Brain microvascular endothelial cell (primary cell): ENCODE measurements around the gene HOXB8.

ENCODE experiments used
- DNase-seq: peaks from one replicate; pipeline ENCODE4 v3.0.0-alpha.2; 2020
- H3K27ac ChIP-seq: fragments of 250-450 bp; sonication (Bioruptor Pico); 2 replicates; pipeline ENCODE4 v1.5.1; 2020; ENCODE audit warnings: mild to moderate bottlenecking, moderate library complexity
- H3K27me3 ChIP-seq: fragments of 250-450 bp; sonication (Bioruptor Pico); replicated peaks from 2 replicates; pipeline ENCODE4 v1.5.1; 2020; ENCODE audit warnings: mild to moderate bottlenecking
- H3K36me3 ChIP-seq: fragments of 250-450 bp; sonication (Bioruptor Pico); replicated peaks from 2 replicates; pipeline ENCODE4 v1.5.1; 2020; ENCODE audit warnings: mild to moderate bottlenecking
- H3K4me3 ChIP-seq: 2 replicates; pipeline ENCODE4 v1.5.1; 2011; ENCODE audit warnings: low read depth, mild to moderate bottlenecking, control low read depth, low read length, moderate library complexity
- in situ Hi-C: cut with HindIII; loops from 2 replicates; pipeline ENCODE4 v1.10.0; 2017; ENCODE audit warnings: low sequenced_read_pairs, low pct_ligation_motif_present
- TF ChIP-seq, protein P1 (sequence below): IDR thresholded peaks from 2 replicates; pipeline ENCODE4 v1.5.1; 2011; ENCODE audit warnings: low read depth, mild to moderate bottlenecking, moderate library complexity, low read length, control low read depth, inconsistent platforms; ENCODE audit errors: missing control alignments

The HOXB8 gene

DNA sequence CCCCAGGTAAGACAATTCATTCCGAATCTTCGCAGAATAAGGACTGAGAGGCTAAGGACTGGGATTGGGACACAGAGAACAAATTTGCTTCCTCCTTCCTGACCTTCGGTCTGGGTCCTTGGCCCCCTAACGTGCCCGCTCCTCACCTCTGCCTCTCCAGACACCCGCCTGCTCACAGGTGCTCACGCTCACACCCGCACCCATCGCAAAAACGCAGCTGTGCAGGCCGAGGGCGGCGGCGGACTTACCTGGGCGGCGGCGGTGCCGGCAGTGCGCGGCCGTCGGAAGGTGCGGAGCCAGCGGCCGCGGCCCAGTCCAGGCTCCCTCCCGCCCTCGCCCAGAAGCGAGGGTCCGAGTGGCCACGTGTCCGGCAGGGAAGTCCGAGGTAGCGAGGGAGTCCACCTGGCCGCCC, 18.2 kb upstream of the HOXB8 start:
- no peaks in the 10 kb centered on the region for H3K36me3 ChIP-seq
- in situ Hi-C loops = no loop called here
- TF ChIP-seq, protein P1, sequence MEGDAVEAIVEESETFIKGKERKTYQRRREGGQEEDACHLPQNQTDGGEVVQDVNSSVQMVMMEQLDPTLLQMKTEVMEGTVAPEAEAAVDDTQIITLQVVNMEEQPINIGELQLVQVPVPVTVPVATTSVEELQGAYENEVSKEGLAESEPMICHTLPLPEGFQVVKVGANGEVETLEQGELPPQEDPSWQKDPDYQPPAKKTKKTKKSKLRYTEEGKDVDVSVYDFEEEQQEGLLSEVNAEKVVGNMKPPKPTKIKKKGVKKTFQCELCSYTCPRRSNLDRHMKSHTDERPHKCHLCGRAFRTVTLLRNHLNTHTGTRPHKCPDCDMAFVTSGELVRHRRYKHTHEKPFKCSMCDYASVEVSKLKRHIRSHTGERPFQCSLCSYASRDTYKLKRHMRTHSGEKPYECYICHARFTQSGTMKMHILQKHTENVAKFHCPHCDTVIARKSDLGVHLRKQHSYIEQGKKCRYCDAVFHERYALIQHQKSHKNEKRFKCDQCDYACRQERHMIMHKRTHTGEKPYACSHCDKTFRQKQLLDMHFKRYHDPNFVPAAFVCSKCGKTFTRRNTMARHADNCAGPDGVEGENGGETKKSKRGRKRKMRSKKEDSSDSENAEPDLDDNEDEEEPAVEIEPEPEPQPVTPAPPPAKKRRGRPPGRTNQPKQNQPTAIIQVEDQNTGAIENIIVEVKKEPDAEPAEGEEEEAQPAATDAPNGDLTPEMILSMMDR = no peak
- peaks cover 100% of the 10 kb centered on the region for H3K27me3 ChIP-seq
- H3K27ac ChIP-seq = no peak overlapping the region
- no peak overlapping the region for H3K4me3 ChIP-seq
- no peak for DNase-seq

DNA sequence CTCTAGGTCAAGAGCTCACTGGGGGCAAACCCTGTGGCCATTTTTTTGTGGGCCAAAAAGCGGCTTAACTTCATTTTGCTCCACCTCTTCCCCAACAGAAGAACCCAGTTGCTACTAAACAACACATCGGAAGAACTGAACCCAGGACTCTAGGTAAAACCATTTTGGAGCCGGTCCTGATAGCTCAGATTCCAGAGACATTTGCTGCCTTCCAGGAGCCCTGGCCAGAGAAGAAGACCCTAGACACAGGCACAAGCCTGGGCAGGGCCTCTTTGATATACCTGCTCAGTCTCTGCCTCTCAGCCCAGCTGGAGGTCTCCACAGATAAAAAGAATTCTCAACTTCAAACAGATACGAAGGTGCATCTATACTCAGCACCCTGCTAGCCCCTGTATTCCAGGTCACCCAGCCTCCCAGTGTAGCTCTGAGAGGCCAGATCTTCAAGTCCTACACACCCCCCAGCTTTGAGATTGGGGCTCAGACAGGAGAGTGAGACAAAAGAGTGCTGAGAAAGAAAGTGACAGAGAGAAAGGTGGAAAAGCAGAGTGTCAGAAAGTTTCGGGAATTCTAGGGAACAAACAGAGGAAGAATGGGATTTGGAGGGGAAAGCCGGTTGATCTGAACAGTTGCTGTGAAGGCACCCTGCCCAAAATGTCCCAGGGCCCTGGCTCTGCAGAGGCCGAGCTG, 17.6 kb upstream of the HOXB8 start:
- Histone ChIP-seq H3K36me3 (no peaks in the 10 kb centered on the region), H3K4me3 (no peak overlapping the region), H3K27ac (no peak overlapping the region), H3K27me3 (peaks cover 100% of the 10 kb centered on the region)
- in situ Hi-C loops = no loop called here
- TF ChIP-seq, protein P1 = no peak
- DNase-seq = no peak

DNA sequence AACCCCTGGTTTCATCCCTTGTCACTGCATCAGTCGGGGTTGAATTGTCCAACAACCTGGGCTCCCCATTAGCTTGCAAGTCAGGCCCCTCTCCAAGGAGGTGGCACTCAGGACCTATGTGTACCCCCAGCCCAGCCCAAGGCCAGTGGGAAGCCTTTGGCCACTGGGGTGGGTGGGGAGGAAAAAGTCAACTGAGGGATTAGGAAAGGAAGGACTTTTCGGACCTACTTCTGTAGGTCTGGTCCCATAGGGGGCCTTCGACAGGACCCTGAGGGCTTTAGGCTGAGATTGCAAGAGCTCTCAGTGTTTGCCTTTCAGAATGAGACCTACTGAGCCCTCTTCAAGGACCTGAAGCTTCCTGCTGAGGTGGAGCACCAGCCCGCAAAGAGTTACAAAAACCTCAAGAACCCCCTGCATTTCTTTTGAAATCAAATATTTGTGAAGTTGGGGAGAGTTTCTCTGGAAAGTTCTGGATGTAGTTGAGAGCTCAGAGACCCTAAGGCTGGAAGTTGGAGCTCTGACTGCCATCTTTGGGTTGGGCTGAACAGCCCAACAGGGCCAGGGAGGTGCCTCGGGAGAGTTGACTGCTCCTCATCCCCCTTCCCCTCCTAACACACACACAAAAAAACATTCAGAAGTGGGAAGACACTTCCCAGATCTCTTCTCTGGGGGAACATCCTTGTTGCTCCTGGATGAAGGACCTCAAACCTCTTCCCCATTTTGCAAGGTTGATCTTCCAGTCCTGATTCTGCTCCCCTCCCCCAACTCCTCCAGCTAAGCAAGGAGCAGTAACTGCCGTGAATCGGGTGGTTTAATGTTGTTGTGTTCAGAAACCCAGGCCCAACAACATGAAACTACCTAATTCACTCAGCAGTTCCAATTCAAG, 16.8 kb upstream of the HOXB8 start:
- H3K27me3 ChIP-seq = peaks cover 100% of the 10 kb centered on the region

DNA sequence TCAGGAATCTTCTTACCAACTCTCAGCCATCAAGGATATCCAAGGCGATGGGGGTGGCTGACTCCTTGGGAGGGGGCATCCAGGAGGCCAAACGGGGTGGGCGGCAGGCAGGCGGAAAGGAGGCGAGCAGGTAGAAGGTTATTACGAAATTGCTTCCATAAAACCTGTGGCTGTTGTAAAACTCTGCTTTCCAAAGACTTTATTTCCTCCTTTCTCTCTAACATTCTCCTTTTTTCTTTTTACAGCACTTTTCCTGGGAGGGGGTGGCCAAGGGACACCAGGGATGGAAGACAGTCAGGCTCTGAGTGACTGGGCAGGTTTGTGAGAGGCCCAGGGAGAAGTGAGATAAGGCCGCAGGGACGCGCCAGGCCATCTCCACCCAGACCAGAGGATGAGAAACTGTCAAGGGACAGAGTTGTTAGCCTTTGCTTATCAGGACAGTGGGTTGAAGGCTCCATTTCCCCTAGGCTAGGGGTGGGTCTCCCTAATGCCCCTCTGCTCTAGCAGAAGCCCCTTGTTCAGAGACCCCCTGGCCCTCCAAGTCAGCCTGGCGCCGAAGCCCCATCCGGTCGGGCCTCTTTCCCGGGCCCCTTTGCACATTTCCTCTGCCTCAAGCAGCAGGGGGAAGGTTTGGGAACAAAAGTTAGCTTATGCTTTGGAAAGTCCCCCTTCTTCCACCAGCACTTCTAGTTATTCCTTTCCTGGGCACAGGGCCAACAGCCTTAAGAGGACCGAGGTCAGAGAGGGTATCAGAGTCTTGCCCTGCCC, 16.0 kb upstream of the HOXB8 start:
- no peak overlapping the region for H3K4me3 ChIP-seq
- DNase-seq = no peak
- TF ChIP-seq, protein P1 = no peak
- H3K36me3 ChIP-seq = no peaks in the 10 kb centered on the region
- in situ Hi-C loops = no loop called here
- H3K27ac ChIP-seq = no peak overlapping the region
- H3K27me3 ChIP-seq = peaks cover 98% of the 10 kb centered on the region

More for the DNA sequence above, 16.8 kb upstream of the HOXB8 start:
- Histone ChIP-seq H3K4me3 (no peak overlapping the region), H3K27ac (no peak overlapping the region), H3K36me3 (no peaks in the 10 kb centered on the region)
- in situ Hi-C loops = no loop called here
- DNase-seq = no peak
- TF ChIP-seq, protein P1 = no peak

DNA sequence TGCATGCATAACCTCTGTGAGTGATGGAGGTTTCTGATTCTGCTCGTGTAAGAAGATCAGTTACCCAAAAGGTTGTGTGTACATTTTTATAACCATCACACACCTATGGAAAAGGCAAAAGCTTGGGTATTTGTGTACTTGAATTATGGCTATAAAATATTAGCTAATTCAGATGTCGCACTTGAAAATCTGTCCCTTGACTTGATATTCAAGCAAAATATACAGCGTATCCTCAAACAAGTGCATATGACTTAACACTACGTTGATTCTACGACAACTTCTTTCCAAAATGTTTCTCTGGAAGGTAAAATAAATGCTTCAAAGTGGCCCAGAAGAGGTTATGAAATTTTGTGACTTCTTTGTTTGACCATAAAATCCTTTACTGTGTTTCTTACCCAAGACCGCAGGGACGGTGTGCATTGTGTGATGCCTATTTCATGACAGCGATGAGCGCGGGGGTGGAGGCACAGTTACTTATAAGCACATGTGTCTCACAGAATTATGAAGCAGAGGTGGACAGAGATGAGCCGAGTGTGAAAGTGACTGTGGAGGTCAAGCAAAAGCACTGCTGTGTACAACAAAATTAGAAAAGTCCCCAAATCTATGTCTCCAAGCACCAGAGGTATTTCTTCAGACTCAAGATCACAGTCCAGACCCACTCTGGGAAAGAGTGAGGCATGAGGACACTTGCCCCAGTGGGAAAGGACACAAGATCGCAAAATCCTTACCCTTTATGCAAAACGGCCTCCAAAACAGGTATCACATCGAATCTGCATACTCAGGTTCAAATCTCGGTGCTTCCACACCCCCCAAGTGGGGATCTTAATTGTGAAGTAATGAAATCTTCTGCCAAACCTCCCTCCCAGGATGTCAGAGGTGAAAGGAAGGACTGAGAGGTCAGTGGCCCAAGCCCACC, 15.2 kb upstream of the HOXB8 start:
- H3K4me3 ChIP-seq = no peak overlapping the region
- no peak for DNase-seq
- H3K27ac ChIP-seq = no peak overlapping the region
- in situ Hi-C loops = no loop called here
- peaks cover 98% of the 10 kb centered on the region for H3K27me3 ChIP-seq
- TF ChIP-seq, protein P1 = no peak
- no peaks in the 10 kb centered on the region for H3K36me3 ChIP-seq
